ENCODE results near the gene LRBA. TPM values are rescaled to one million over a fixed set of nuclear protein-coding genes. Genes with fewer than 3 reads are reported as not detected.

Gene LRBA
- total and polyA plus RNA-seq, 4 donors: 11.8 to 149 (median 34.2) TPM

DNA sequence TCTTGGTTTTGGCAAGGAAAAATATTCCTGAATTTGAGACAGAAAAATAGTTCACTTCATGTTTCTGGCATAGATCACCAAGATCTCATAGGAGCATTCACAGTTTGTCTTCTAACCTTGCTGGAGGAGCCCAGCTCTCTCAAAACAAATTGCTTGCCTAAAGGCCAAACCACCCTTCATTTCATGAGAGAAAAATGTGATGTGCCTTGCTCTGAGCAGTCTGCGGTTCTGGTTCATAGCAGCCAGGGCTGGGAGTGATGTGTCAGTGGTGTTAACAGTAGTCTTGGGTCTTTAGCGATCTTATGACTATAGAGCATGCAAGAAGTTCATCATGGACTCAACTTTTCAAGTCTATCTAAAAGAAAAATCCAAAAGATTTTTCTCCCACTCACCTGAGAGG, 753.5 kb downstream of the LRBA start:
- no peaks in the 10 kb centered on the region for H3K9me3 ChIP-seq (ENCODE audit: control insufficient read depth in 4 of 4, insufficient read depth in 3 of 4, low read length in 3 of 4)
- no peaks in the 10 kb centered on the region for H3K27me3 ChIP-seq (ENCODE audit: control insufficient read depth in 3 of 3, insufficient read depth in 3 of 3, low read length in 2 of 3)
- 96 to 99% methylated on average over 2 of the region's 2 CpGs for WGBS, 2 donors
- H3K27ac ChIP-seq (ENCODE audit: low read depth in 1 of 2, low read length in 1 of 2): no peak overlapping the region
- no peak for TF ChIP-seq CTCF (IDR thresholded peaks at IDR 0.05; ENCODE audit: control extremely low read depth, extremely low read depth)
- no peak for ATAC-seq (ENCODE audit: insufficient read depth, low FRiP score)
- H3K36me3 ChIP-seq (ENCODE audit: control insufficient read depth in 4 of 4, insufficient read depth in 4 of 4, low read length in 4 of 4): peaks cover 2 to 13% (median 7%) of the 10 kb centered on the region in 4 donors
- H3K4me1 ChIP-seq (ENCODE audit: control insufficient read depth in 5 of 5, insufficient read depth in 5 of 5, low read length in 5 of 5): peaks cover 0 to 2% (median 0%) of the 10 kb centered on the region in 5 donors
- H3K9ac ChIP-seq (ENCODE audit: insufficient read depth in 1 of 2, low read length in 2 of 2): no peak overlapping the region
- no peak overlapping the region for H3K4me3 ChIP-seq
- no peak for DNase-seq

DNA sequence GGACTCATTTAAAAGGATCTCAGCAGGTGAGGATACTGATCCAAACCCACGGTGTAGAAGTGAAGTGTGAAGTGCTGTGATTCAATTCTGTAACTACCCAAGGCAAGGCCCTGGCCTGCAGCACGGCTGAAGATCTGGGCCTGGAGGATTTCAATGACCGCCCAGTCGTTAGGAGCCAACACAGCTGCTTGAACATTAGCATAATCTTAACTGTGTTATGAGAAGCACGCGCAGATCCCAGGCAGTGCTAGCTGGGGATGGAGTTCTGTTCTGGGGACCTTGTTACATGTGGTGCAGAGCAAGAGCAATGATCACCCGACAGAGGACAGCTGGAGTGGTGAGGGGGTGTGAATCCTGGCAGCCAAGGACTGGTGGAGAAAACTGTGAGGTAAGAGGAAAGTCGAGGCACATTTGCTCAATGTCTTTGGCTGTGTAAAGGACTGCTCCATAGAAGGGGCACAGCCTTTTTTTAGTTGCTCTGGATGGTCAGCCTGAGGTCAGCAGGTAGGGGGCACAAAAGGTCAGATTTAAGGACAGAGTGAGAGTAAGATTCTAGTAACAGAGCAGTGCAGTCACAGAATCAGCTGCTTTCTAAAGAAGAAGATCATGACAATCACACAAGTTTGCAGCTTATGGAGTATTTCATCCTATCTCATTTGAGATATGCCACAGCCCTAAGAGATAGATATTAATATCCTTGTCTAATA, 755.1 kb downstream of the LRBA start:
- TF ChIP-seq CTCF (IDR thresholded peaks at IDR 0.05; ENCODE audit: control extremely low read depth, extremely low read depth): no peak
- ATAC-seq (ENCODE audit: insufficient read depth, low FRiP score): no peak

DNA sequence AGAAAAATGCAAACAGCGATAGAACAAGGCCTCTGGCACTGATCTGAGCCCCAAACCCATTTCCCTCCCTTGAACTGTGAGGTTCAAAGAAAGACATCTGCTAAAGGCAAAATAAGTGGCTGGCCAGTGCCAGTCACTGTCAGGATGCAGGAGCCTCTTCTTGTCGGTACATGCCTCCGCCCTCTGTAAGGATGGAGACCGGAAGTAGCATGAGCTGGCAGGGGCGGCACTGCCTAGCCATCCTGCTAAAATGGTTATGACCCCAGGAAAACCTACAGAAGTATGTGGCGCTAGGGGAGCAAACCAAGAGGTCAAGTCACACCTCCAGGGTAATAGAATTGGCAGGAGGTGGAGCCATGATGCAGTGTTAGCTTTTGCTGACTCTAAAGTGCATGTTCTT, 756.5 kb downstream of the LRBA start:
- WGBS, 2 donors: 87 to 90% methylated on average over 6 of the region's 6 CpGs
- H3K36me3 ChIP-seq (ENCODE audit: control insufficient read depth in 4 of 4, insufficient read depth in 4 of 4, low read length in 4 of 4): peaks cover 0 to 8% (median 3%) of the 10 kb centered on the region in 4 donors
- no peak overlapping the region for H3K4me3 ChIP-seq
- DNase-seq: no peak
- H3K9ac ChIP-seq (ENCODE audit: insufficient read depth in 1 of 2, low read length in 2 of 2): no peak overlapping the region
- H3K27ac ChIP-seq (ENCODE audit: low read depth in 1 of 2, low read length in 1 of 2): no peak overlapping the region
- no peak for TF ChIP-seq CTCF (IDR thresholded peaks at IDR 0.05; ENCODE audit: control extremely low read depth, extremely low read depth)
- H3K9me3 ChIP-seq (ENCODE audit: control insufficient read depth in 4 of 4, insufficient read depth in 3 of 4, low read length in 3 of 4): no peaks in the 10 kb centered on the region
- H3K4me1 ChIP-seq (ENCODE audit: control insufficient read depth in 5 of 5, insufficient read depth in 5 of 5, low read length in 5 of 5): peaks cover 0 to 16% (median 0%) of the 10 kb centered on the region in 5 donors
- ATAC-seq (ENCODE audit: insufficient read depth, low FRiP score): no peak
- H3K27me3 ChIP-seq (ENCODE audit: control insufficient read depth in 3 of 3, insufficient read depth in 3 of 3, low read length in 2 of 3): no peaks in the 10 kb centered on the region

More for the DNA sequence above, 755.1 kb downstream of the LRBA start:
- H3K36me3 ChIP-seq (ENCODE audit: control insufficient read depth in 4 of 4, insufficient read depth in 4 of 4, low read length in 4 of 4): peaks cover 0 to 8% (median 3%) of the 10 kb centered on the region in 4 donors
- no peak overlapping the region for H3K9ac ChIP-seq (ENCODE audit: insufficient read depth in 1 of 2, low read length in 2 of 2)
- H3K27me3 ChIP-seq (ENCODE audit: control insufficient read depth in 3 of 3, insufficient read depth in 3 of 3, low read length in 2 of 3): no peaks in the 10 kb centered on the region
- no peak overlapping the region for H3K27ac ChIP-seq (ENCODE audit: low read depth in 1 of 2, low read length in 1 of 2)
- H3K9me3 ChIP-seq (ENCODE audit: control insufficient read depth in 4 of 4, insufficient read depth in 3 of 4, low read length in 3 of 4): no peaks in the 10 kb centered on the region
- no peak overlapping the region for H3K4me3 ChIP-seq
- WGBS, 2 donors: 82 to 84% methylated on average over 8 of the region's 8 CpGs
- H3K4me1 ChIP-seq (ENCODE audit: control insufficient read depth in 5 of 5, insufficient read depth in 5 of 5, low read length in 5 of 5): peaks cover 0 to 15% (median 0%) of the 10 kb centered on the region in 5 donors
- DNase-seq: peak in 2 of 3 donors; percentile 50 to 64
